Erythroblast (primary cell): ENCODE results near the gene DHH.
A peak's percentile ranks its signal among the peaks of the same experiment; 100 is the strongest.

Experiments
- GATA1 ChIP-seq: IDR thresholded peaks from 2 replicates; pipeline ENCODE4 v1.6.1; 2011; ENCODE audit warnings: low read depth, mild to moderate bottlenecking, control low read depth, low read length, moderate library complexity
- POLR2A ChIP-seq: IDR thresholded peaks from 2 replicates; pipeline ENCODE4 v1.6.1; 2011; ENCODE audit warnings: mild to moderate bottlenecking, low read length

GRCh38 chr12:49060237-49061156 is 34.1 kb downstream of the DHH start, which contains the start of gene KMT2D:
- TF ChIP-seq POLR2A (peak; percentile 80), GATA1 (no peak)
